ENCODE data around the gene F5.

- TF ChIP-seq CTCF (IDR thresholded peaks at IDR 0.05; ENCODE audit: borderline replicate concordance, extremely low read depth, low read length, poor library complexity, severe bottlenecking) (no peak), EZH2 (IDR thresholded peaks at IDR 0.05; ENCODE audit: borderline replicate concordance, low read depth, low read length, severe bottlenecking) (no peak)
Measured at GRCh38 chr1:169576241-169576934, 9.9 kb downstream of the F5 start.
